IPS-NIHi7 (cell line): ENCODE measurements around the gene FBRS.

Source experiments
- DNase-seq: peaks from one replicate; pipeline ENCODE4 v3.0.0; 2012; ENCODE audit warnings: mixed read lengths; ENCODE audit errors: extremely low spot score

The FBRS gene

GRCh38 chr16:30644334-30644830 is 13.8 kb upstream of the FBRS start:
- DNase-seq, result no peak

GRCh38 chr16:30645727-30646126 is 12.5 kb upstream of the FBRS start:
- no peak for DNase-seq

GRCh38 chr16:30647274-30647571 is 11.0 kb upstream of the FBRS start:
- no peak for DNase-seq

- no peak for DNase-seq
These were observed 8.4 kb upstream of the FBRS start for GRCh38 chr16:30649725-30650368.

- DNase-seq, result peak; percentile 93
These were observed 7.7 kb upstream of the FBRS start, which contains the start of gene PRR14 for GRCh38 chr16:30650369-30651123. Gene PRR14, plus strand, starts transcription at chr16:30650960. Its CDS starts 686 bp downstream, at chr16:30651646.

- peak; percentile 67 for DNase-seq
These were observed 6.9 kb upstream of the FBRS start for GRCh38 chr16:30651124-30652004.

GRCh38 chr16:30652005-30652296 is 6.3 kb upstream of the FBRS start:
- no peak for DNase-seq

GRCh38 chr16:30652718-30653117 is 5.5 kb upstream of the FBRS start:
- DNase-seq, result no peak

- DNase-seq, result no peak
These were observed 3.4 kb upstream of the FBRS start for GRCh38 chr16:30654856-30655255.

- no peak for DNase-seq
These were observed 2.4 kb upstream of the FBRS start for GRCh38 chr16:30655815-30656347.

- DNase-seq, result no peak
These were observed 1.8 kb upstream of the FBRS start for GRCh38 chr16:30656388-30656787.

- DNase-seq, result no peak
These were observed 1.0 kb upstream of the FBRS start for GRCh38 chr16:30656974-30657865.

- DNase-seq, result peak; percentile 84
These were observed 688 bp downstream of the FBRS start for GRCh38 chr16:30658731-30659506.

- DNase-seq, result peak; percentile 57
These were observed 1.5 kb downstream of the FBRS start for GRCh38 chr16:30659507-30660423.

- DNase-seq, result no peak
These were observed 2.4 kb downstream of the FBRS start for GRCh38 chr16:30660424-30661261.

GRCh38 chr16:30662449-30662848 is 4.2 kb downstream of the FBRS start:
- no peak for DNase-seq

GRCh38 chr16:30663038-30663437 is 4.8 kb downstream of the FBRS start:
- DNase-seq, result no peak

GRCh38 chr16:30663820-30664219 is 5.6 kb downstream of the FBRS start:
- DNase-seq, result no peak
